ENCODE results near the gene PHLDA2.

The PHLDA2 gene

DNA sequence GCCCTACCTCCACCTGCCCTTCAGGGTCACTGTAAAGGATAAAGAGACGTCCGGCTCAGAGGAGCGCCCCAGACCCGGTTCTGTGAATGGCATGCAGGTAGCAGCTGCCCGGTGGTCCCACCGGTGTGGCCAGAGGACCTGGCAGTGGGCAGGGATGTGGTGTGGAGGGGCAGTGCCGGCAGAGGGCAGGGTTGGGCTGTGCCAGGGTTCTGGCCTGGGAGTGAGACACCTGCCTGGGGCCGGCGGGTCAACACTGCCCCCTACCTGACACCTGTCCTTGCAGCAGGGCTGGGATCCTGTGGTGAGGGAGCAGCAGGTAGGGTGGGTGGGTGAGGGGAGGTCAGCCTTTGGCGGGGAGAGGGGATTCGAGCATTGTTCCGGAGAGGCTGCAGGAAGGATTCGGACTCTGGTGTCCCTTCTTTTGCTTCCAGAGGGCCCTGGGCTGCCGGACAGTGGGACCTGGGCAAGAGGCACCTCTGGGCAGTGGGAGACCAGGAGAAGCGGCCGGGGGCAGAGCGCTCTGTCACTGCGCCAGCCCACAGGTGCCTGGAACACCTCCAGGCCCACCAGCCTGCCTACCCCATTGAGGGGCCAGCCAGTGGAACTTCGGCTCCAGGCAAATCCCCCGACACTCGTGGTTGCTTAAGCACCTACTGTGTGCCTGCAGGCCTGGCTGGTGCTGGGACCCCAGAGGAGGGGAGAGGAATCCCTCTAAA lies 1.6 kb upstream of the PHLDA2 start:
- in situ Hi-C loops (cut with MboI; ENCODE audit: low sequenced_read_pairs), result no loop called here

DNA sequence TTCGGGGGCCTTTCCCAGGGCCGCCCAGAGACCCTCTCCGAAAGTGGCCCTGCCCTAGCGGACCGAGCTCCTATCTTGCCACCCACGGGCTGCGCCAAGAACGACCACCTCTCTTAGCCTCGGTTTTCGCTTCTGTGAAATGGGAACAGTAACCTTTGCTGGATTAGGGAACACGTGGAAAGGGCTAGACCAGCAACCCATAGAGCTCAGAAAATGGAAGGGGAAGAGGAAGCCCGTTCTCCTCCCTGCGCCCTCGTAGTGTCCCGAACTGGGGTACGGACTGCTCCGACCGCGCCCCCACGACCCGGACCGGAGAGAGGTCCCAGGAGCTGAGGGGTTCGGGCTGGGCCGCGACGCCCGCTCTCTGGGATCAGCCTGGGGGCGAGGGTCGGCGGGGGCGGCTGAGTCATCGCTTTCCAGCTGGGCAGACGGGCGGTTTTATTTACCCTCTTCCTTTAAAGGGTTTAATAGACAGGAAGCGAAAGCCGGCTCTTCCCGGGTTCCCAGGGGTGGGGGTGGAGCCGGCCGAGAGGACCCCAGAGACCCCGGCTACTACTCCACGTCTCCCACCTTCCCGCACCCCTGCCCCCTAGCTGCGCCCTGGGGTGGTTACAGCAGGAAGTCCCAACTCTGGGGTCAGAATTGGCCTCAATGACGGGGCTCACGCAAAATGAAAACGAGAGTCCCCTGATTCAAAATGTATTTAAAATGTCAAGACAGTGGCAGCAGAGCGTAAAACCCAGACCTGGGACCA lies 907 bp upstream of the PHLDA2 start:
- in situ Hi-C loops (cut with MboI; ENCODE audit: low sequenced_read_pairs), result no loop called here

DNA sequence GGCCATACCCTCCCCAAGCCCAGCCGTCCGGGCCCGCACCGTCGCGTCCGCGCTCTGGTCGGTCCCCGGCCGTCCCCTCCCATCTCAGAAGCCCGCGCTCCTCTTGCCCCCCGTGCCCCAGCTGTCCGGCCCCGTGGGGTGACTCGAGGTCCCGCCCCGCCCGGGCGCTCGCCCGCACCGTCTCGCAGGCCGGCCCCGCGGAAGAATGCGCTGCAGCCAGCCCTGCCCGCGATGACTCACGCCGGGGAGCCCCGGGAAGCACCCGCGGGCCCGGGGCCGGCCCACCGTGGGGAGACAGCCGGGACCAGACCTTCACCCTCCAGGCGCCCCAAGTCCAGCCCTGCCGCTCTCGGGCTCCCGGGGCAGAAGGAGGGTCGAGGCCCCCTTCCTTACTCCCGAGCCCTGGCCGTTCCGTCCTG lies 320 bp upstream of the PHLDA2 start:
- in situ Hi-C loops (cut with MboI; ENCODE audit: low sequenced_read_pairs), result no loop called here

DNA sequence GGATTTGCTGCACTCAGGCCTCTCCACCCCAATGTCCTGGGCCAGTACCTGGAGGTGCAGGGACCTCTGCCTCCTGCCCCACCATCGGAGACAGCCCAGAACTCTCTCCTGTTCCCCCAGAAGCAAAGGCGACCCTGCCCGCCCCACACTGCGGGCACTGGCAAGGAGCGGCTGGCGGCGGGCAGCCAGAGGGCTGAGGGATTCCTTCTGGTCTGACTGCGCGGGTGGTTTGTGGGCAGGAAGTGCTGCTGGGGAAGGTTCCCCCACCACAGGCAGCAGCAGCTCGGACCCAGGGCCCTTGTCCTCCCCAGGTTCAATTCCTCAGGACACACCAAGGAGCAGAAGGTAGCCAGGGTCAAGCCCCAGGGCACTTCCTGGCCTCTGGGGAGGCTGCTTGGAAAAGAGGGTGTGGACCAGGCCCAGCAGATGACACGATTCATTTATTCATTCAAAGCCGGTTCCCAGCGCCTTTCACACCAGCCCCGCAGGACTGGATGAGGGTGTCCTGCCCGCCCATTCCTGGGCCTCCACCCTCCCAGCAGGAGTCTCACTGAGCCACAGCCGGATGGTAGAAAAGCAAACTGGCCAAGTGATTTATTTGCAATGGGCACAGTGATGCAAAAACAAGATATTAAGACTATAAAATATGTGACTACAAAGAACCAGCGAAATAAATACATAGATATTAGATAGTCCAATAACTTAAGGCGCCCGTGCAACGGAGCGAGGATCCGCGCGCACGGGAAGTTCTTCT lies 1.2 kb downstream of the PHLDA2 start:
- in situ Hi-C loops (cut with MboI; ENCODE audit: low sequenced_read_pairs), result no loop called here

DNA sequence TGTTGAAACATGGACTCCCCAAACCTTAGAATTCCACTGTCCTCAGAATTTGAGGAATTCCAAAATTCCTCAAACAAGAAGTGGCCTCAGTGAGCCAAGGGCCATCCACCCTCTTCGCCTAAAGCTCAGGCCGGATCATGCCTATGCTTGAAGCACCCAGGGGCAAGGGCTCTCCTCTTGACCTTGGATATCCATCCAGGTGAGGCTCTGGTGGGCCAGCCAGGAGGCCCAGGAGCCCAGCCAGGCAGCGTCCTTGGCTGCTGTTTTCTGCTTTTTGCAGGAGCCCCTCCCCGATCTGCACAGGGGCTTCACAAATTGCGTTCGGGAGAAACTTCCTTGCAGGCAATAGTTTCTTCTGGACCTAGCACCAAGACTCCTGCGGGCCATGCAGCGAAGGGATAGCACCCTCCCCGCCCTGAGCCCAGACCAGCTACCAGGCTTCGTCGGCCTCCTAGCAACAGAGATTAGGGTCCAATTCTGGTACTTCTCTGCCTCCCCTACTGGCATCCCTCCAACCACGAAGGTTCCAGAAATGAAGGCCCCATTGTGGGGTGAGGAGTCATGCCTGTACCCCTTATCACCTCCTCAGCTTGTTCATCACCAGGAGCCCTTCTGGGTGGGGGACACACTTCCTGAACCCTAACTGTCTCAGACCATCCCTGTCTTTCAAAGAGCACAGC lies 2.0 kb downstream of the PHLDA2 start:
- in situ Hi-C loops (cut with MboI; ENCODE audit: low sequenced_read_pairs), result no loop called here

DNA sequence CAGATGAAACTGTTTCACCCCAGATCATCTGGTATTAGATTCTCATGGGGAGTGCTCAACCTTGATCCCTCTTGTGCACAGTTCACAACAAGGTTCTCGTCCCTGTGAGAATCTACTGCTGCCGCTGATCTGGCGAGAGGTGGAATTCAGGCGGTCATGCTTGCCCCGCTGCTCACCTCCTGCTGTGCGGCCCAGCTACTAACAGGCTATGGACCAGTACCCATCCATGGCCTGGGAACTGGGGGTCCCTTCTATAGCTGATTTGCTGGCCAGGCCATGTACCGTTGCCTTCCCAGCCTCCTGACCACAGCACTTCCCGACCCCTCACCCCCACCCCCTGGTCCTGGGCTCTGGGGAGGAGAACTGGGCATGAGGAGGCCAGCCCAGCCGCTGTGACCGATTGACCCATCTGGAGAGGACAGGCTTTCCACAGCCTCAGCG lies 2.6 kb downstream of the PHLDA2 start:
- in situ Hi-C loops (cut with MboI; ENCODE audit: low sequenced_read_pairs), result no loop called here

DNA sequence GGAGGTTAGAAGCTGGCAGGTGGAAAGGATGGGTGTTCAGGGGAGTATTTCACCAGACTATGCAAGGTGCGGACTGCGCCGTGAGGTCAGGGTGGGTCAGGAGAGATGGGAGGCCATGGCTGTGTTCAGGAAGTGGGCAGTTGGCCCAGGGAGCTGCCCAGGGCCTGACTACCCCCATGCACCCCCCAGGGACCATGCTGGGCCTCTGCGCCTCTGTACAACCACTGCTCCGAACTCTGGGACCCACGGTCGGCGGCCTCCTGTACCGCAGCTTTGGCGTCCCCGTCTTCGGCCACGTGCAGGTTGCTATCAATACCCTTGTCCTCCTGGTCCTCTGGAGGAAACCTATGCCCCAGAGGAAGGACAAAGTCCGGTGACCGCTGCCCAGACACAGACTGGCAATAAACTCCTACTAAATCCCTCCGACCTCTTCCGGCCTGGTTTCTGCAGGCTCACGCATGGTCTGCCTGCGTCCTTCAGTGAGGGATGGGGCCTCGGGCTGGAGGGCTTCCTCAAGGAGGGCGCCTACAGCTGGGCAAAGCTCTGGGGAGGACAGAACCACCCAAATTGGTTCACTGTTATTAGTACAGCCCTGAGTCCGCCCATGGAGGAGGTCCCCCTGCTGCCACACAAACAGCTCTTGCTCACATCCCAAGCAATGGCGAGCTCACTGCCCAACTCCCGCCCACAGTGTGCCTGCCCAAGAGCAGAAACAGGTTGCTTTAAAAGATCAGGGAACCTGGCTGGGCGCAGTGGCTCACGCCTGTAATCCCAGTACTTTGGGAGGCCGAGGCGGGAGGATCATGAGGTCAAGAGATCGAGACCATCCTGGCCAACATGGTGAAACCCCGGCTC lies 4.2 kb downstream of the PHLDA2 start:
- in situ Hi-C loops (cut with MboI; ENCODE audit: low sequenced_read_pairs), result no loop called here

DNA sequence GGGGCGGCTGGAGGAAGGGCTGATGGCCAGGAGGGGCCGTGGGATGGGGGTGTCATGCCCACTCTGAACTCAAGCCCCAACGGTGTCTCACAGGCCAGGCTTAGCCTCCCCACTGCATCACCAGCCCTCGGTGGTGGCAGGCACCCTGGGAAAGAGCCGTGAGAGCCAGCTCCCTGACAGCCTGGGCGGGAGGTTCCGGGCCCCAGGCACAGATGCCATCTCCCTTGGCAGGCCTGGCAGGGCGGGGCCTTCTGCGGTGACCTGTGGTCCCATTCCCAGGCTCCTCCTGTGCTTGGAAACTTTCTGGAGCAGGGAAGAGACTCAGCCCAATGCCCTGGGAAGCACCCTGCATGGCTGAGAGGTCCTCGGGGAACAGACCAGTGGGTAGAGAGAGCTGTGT lies 4.8 kb downstream of the PHLDA2 start:
- in situ Hi-C loops (cut with MboI; ENCODE audit: low sequenced_read_pairs), result no loop called here

DNA sequence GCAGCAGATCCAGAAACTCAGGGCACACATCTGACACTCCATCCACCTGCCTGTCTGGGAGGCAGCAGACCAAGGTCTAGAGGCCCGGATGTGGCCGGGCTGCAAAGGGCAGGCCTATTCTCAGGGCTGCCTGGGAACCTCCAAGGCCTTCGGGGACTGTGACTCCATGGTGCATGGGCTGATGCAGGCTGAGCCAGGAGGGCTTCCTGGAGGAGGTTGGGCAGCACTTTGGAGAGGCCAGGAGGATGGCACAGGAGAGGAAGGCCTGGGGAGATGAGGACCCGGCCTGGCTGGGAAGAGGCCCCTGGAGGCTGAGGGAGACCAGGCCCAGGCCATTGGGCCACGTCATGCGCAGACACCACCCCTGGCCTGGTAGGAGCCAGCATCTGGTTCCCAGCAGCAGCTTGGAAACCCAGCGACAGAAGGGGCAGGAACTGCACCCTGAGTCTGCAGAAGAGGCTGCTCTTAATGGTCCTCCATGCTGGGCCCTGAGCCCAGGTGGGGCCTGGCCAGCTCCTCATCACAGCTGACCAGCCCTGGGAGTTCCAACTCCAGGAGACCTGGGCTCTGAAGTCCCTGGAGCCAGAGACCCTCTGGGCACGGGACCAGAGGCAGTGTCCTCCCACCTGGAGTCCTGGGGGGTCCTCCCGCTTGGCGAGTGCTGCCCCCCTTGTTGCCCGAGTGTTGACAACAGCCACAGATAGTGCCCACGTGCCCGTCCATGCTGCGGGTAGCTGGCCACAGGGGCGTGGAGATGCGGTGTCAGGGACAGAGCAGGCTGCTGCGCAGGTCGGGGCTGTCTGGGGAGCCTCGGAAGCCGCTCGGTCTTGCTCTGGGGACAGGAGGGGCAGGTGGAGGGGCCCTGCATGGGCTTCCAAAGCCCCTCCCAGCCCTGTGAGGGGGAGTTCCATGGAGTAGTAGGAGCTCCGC lies 5.5 kb downstream of the PHLDA2 start:
- in situ Hi-C loops (cut with MboI; ENCODE audit: low sequenced_read_pairs), result no loop called here

DNA sequence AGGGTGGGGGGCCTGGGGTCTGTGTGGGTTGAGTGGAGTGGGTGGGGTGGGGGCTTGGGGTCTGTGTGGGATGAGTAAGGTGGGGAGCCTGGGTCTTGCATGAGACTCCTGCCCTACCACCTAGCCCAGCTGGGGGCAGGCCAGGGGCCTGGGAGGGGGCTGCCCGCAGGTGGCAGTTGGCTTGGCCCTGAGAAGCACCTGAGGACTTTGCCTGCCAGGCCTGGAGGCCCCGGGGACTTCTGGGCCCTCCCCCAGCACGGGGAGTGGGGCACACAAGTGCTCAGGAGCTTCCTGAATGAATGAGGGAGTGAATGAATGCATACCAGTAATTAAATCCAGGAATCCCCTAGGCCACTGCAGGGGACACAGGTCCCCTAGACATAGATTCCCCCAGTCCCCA lies 6.6 kb downstream of the PHLDA2 start:
- in situ Hi-C loops (cut with MboI; ENCODE audit: low sequenced_read_pairs), result no loop called here

DNA sequence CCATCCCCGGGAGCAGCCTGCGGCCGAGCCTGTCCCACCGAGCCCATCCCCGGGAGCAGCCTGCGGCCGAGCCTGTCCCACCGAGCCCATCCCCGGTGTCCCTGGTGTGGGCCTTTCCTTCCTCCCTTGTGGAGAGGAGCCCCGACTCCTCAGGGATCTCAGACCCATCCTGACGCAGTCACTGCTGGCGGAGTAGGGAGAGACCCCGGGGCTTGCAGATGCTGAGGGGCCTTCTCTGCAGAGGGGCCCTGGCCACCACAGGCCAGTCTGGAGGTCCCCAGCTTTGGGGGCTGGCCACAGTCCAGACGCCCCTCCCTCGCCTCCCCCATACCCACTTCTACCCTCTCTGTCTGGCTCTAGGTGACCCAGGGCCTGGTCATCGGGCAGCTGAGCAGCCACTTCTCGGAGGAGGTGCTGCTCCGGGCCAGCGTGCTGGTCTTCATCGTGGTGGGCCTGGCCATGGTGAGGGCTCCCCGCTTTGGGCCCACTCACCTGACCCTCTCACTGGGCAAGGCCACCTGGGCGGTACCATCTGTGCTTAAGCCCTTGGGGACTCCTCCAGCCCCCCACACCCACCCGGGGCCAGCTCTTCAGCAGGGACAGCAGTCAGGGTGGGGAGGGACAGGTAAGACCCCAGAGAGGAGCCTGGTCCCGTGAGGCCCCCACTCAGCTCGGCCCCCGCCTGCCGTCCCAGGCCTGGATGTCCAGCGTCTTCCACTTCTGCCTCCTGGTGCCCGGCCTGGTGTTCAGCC lies 7.3 kb downstream of the PHLDA2 start:
- in situ Hi-C loops (cut with MboI; ENCODE audit: low sequenced_read_pairs), result no loop called here

DNA sequence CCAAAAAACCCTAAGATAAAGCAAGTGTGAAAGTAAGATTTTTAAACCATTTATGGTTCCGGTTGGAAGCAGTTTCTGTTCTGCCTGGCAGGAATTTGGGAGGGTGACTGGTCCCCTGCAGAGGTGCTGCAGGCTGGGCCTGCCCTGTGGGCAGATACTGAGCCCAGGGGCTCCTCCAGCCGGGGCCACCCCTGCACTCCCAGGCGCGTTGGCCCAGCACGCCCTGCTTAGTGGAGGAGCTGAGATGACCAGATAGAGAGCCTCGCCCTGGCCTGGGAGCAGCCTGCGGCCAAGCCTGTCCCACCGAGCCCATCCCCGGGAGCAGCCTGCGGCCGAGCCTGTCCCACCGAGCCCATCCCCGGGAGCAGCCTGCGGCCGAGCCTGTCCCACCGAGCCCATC lies 8.0 kb downstream of the PHLDA2 start:
- in situ Hi-C loops (cut with MboI; ENCODE audit: low sequenced_read_pairs), result no loop called here

DNA sequence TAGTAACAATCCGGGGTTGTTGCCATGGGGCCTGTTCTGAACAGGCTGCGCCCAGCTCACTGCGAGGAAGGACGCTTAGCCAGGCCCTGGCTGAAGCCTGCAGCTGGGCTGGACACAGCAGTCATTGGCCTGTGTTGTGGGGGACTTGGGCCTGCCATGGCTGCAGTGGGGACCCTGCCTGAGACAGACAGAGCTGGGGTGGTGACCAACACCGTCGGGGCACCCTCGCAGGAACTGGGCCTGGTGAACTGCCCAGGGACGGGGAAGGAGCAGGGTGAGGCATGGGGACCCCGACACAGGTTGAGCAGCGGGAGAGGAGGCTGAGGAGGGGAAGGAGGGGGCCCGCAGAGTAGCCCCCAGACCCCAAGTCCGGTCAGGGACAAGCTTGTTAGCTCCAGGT lies 8.9 kb downstream of the PHLDA2 start:
- in situ Hi-C loops (cut with MboI; ENCODE audit: low sequenced_read_pairs), result no loop called here

DNA sequence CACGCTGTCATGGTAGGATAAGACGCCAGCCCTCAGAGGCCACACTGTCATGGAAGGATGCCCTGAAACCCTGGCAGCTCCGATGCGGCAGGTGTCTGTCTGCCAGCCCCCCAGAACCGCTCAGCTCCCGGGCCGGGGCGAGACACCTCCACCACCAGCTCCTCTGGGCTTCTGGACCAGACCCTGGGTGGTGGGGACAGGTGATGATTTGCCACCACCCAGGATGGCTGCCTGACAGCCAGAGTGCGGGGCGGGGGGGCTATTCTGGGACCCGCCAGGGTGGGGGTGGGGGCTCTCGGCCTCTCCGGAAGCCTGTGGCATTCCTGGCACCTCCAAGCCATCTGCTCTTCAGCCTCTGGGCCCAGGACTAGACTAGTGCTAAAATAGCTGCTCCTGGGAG lies 9.4 kb downstream of the PHLDA2 start:
- in situ Hi-C loops (cut with MboI; ENCODE audit: low sequenced_read_pairs), result no loop called here

DNA sequence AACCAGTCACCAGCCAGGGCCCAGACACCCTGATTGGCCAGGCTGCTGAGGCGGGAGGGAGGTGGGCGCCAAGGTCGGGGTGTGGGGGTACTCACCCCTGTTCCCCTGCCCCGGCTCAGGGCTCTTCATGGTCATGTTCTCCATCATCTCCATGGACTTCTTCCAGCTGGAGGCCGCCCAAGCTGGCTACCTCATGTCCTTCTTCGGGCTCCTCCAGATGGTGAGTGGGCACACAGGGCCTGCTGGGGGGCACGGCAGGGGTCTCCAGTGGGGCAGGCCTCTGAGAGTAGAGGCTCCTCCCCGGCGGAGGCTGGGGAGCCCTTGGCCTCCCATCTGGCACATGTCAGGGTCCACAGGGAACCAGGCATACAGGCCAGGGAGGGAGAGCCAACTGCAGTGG lies 10.0 kb downstream of the PHLDA2 start:
- in situ Hi-C loops (cut with MboI; ENCODE audit: low sequenced_read_pairs), result no loop called here

DNA sequence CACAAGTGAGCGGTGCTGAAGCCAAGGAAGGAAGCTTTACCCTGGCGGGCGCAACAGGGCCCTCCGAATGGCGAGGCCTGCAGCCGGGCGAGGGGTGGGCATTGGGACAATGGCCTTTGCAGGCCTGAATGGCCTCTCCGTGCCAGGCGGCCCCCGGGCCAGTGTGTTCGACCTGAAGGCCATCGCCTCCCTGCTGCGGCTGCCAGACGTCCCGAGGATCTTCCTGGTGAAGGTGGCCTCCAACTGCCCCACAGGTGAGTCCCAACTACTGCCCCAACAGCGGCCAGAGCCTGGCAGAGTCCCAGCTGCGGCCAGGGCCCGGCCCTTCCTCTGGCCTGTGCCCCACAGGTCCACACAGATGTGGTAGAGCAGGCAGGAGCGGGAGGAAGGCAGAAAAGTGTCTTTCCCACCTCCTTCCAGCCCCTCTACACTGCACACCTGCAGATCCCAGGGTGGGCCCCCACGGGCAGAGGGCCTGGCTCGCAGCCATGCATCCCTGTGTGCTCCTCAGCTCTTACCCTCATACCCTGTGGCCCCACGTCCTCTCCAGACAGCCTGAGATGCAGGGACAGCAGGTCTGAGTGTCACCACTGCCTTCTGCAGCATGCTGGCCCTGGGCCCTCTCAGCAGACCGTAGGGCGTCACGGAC lies 11.3 kb downstream of the PHLDA2 start:
- in situ Hi-C loops (cut with MboI; ENCODE audit: low sequenced_read_pairs), result no loop called here

DNA sequence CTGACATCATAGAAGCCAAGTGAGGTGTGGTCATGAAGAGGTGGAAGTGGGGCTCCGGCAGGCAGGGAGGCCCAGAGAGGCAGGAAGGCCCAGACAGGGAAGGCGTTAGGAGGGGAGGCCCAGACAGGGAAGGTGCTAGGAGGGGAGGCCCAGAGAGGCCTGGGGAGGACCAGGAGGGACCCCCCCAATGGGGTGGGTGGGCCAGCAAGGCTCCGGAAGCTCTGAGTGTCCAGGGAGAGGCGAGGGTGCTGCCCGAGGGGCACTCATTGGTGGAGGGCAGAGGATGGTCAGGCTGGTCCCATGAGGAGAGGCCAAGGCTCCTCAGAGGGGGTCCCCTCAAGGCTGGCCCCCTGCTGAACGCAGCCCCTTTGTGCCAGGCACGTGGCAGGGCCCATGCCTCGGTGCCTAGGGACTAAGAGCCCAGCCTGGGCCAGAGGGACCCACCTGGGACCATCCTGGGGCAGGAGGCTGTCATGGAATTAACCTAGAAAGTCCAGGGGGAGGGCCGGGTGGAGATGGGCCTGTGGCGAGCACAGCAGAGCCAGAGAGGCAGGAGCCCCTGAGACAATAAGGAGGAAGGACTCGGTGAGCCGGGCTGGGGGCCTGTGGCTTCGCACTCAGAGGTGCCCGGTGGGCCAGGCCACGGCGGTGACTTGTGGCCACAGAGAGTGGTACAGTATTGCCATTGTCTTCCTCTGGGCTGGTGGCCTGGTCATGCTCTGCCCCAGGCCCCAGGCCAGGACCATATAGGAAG lies 12.2 kb downstream of the PHLDA2 start:
- in situ Hi-C loops (cut with MboI; ENCODE audit: low sequenced_read_pairs), result no loop called here

All from HL-60/S4 treated with phorbol 12-myristate 13-acetate at 8.2 ng/mL for 4 days and 3 days (cell line).